Calu3 (cell line): ENCODE measurements around the gene CACNA1D. TPM values are rescaled to one million over a fixed set of nuclear protein-coding genes. Genes with fewer than 3 reads are reported as not detected.

ENCODE experiments used
- BruUV-seq: library from RNA; stranded (reverse); fragments of 400-500 nt; replicated peaks from 2 replicates; lab custom pipeline; 2021; lab: Mats Ljungman, UMichigan
- CTCF ChIA-PET: fragments of 300-600 bp; sonication (Branson Sonifier 250); formaldehyde crosslinking; loops from one replicate; lab custom pipeline; 2022; ENCODE audit warnings: antibody characterized with exemption; lab: Charles Lee
- DNase-seq: peaks from one replicate; pipeline ENCODE4 v3.0.0; 2022
- H3K27ac Mint-ChIP-seq: one replicate; pipeline ENCODE4 v1.8.0; 2022; ENCODE audit warnings: mixed read lengths; ENCODE audit not compliant: unreplicated experiment
- H3K27me3 Mint-ChIP-seq: one replicate; pipeline ENCODE4 v1.8.0; 2022; ENCODE audit warnings: mixed read lengths; ENCODE audit not compliant: unreplicated experiment
- H3K36me3 Mint-ChIP-seq: one replicate; pipeline ENCODE4 v1.8.0; 2022; ENCODE audit warnings: mild to moderate bottlenecking, moderate library complexity, mixed read lengths; ENCODE audit not compliant: insufficient read depth, unreplicated experiment
- H3K4me1 Mint-ChIP-seq: one replicate; pipeline ENCODE4 v1.8.0; 2022; ENCODE audit warnings: mild to moderate bottlenecking, low read depth, mixed read lengths; ENCODE audit not compliant: unreplicated experiment
- H3K4me3 Mint-ChIP-seq: one replicate; pipeline ENCODE4 v1.8.0; 2022; ENCODE audit warnings: mild to moderate bottlenecking, low read depth, moderate library complexity, mixed read lengths; ENCODE audit not compliant: unreplicated experiment
- H3K9me3 Mint-ChIP-seq: one replicate; pipeline ENCODE4 v1.8.0; 2022; ENCODE audit warnings: low read depth, mixed read lengths; ENCODE audit not compliant: unreplicated experiment
- intact Hi-C: fragments of 100-400 bp; cut with micrococcal nuclease; formaldehyde crosslinking; loops from one replicate; pipeline ENCODE4 v1.10.0; 2022; ENCODE audit not compliant: unreplicated experiment
- total RNA-seq: library from RNA; stranded (reverse); gene quantifications from 2 replicates; pipeline ENCODE4 v1.2.3, GENCODE V29; 2022
- TF ChIP-seq, protein P1 (sequence below): fragments of 200-600 bp; IDR thresholded peaks from one replicate; pipeline ENCODE4 v1.8.0; 2022; ENCODE audit warnings: antibody characterized with exemption; ENCODE audit not compliant: unreplicated experiment

CACNA1D gene
- total RNA-seq, 1 experiment from 2014 or later = 48.3 TPM

DNA sequence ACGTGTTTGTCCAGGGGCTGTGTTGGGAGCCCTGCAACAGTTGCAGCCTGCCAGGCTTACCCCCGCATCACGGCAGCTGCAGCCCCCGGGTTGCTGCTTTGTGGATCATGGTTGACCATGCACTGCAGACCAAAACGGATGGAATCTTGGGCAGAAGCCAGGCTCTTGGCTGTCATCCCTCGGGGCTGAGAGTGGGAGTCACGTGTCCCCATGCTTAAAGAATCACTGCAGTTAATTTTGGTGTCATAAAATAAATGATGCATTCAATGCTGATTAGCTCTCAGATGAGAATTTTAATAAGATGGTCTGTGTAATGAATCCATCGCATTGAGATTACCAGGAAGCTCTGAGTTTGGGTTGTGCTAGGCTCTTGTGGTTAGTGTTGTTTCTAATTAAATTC lies 236.2 kb downstream of the CACNA1D start:
- H3K36me3 Mint-ChIP-seq = peaks cover 6% of the 10 kb centered on the region
- H3K4me3 Mint-ChIP-seq = no peak overlapping the region
- H3K27me3 Mint-ChIP-seq = no peaks in the 10 kb centered on the region
- no peaks in the 10 kb centered on the region for H3K4me1 Mint-ChIP-seq
- TF ChIP-seq, protein P1, sequence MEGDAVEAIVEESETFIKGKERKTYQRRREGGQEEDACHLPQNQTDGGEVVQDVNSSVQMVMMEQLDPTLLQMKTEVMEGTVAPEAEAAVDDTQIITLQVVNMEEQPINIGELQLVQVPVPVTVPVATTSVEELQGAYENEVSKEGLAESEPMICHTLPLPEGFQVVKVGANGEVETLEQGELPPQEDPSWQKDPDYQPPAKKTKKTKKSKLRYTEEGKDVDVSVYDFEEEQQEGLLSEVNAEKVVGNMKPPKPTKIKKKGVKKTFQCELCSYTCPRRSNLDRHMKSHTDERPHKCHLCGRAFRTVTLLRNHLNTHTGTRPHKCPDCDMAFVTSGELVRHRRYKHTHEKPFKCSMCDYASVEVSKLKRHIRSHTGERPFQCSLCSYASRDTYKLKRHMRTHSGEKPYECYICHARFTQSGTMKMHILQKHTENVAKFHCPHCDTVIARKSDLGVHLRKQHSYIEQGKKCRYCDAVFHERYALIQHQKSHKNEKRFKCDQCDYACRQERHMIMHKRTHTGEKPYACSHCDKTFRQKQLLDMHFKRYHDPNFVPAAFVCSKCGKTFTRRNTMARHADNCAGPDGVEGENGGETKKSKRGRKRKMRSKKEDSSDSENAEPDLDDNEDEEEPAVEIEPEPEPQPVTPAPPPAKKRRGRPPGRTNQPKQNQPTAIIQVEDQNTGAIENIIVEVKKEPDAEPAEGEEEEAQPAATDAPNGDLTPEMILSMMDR = no peak
- intact Hi-C loops = no loop called here
- H3K27ac Mint-ChIP-seq = no peak overlapping the region
- no peaks in the 10 kb centered on the region for H3K9me3 Mint-ChIP-seq
- CTCF ChIA-PET = no interaction called here
- no peak for DNase-seq
- no TSS peak for BruUV-seq

DNA sequence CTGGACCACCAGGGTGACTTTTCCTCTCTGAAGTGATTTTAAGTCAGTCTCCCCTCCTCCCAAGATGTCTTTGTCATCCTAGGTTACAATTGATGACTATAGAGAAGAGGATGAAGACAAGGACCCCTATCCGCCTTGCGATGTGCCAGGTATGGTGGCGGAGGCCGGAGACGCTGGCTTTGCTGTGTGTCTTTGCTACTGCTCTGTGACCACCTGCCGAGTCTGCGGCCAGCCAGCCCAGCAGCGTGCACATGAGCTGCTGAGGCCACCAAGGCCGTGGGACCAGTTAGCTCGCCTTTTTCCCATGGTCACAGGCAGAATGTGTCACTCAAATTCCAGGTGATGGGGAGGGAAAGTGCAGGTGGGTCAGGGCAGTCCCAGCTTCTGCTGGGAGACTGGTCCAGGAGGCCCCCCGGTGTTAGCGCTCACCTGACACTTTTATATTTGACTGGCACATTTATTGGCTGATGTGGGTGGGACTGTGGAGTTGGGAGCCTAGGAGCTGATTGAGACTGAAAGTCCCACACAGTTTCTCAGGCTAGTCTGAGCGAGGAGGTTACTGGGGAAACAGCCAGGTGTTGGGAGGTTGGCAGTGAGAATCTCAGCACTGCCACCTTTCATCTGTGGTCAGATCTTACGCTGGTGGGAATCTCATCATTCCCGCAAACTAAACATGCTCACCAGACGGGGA lies 237.7 kb downstream of the CACNA1D start:
- Mint-ChIP-seq H3K27me3 (no peaks in the 10 kb centered on the region), H3K9me3 (no peaks in the 10 kb centered on the region), H3K4me1 (no peaks in the 10 kb centered on the region), H3K27ac (no peak overlapping the region), H3K4me3 (no peak overlapping the region), H3K36me3 (peaks cover 6% of the 10 kb centered on the region)
- no peak for DNase-seq
- TF ChIP-seq, protein P1 = no peak
- CTCF ChIA-PET = no interaction called here
- no TSS peak for BruUV-seq
- intact Hi-C loops = no loop called here

DNA sequence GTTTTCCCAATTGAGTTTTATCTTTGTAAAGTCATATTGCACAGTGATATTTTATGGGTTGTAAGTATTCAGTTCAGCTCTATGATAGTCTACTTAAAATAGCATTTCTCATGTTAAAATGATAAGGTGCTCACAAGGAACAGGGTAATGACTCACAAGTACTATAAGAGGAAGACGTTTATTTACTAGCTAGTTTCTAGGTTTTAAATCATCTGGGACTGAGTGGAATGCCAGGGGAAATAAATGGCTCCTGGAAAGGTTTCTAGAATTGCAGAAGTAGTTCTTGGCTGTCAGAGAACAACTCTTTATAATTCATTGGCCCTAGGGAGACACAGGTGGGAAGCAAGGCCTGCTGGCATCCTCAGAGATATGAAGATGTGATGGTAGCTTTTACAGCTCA lies 239.0 kb downstream of the CACNA1D start:
- DNase-seq = no peak
- intact Hi-C loops = no loop called here
- no peaks in the 10 kb centered on the region for H3K4me1 Mint-ChIP-seq
- BruUV-seq = no TSS peak
- no peaks in the 10 kb centered on the region for H3K27me3 Mint-ChIP-seq
- CTCF ChIA-PET = no interaction called here
- TF ChIP-seq, protein P1 = no peak
- H3K27ac Mint-ChIP-seq = no peak overlapping the region
- no peak overlapping the region for H3K4me3 Mint-ChIP-seq
- no peaks in the 10 kb centered on the region for H3K9me3 Mint-ChIP-seq
- peaks cover 6% of the 10 kb centered on the region for H3K36me3 Mint-ChIP-seq

DNA sequence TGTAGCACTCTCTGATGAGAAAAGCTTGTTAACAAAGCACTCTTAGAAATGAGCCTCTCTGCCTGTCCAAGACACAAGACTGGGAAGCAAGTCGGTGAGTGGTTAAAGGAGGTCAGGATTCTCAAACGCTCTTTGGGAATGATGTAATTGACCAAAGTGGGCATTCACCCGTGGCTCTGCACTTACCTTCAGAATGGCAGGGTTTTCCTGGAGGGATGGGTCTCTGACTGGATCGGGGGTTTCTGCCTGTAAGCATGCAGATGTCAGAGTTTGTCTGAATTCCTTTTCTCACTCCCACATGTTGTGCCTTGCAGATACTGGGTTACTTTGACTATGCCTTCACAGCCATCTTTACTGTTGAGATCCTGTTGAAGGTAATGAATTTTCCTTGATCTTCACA lies 245.6 kb downstream of the CACNA1D start:
- H3K27me3 Mint-ChIP-seq = no peaks in the 10 kb centered on the region
- H3K4me3 Mint-ChIP-seq = no peak overlapping the region
- no peaks in the 10 kb centered on the region for H3K4me1 Mint-ChIP-seq
- H3K36me3 Mint-ChIP-seq = peaks cover 4% of the 10 kb centered on the region
- TF ChIP-seq, protein P1 = no peak
- no peak overlapping the region for H3K27ac Mint-ChIP-seq
- intact Hi-C loops = no loop called here
- DNase-seq = no peak
- no peaks in the 10 kb centered on the region for H3K9me3 Mint-ChIP-seq
- BruUV-seq = no TSS peak
- CTCF ChIA-PET = no interaction called here
